ENCODE results near the gene RPH3AL. TPM values are rescaled to one million over a fixed set of nuclear protein-coding genes. Genes with fewer than 3 reads are reported as not detected.

RPH3AL gene
- polyA plus RNA-seq, 1 donor from 2014 or later: 0.87 TPM

- no peaks in the 10 kb centered on the region for H3K9me3 ChIP-seq (ENCODE audit: low read length)
- H3K4me2 ChIP-seq (ENCODE audit: low read length): no peak overlapping the region
- H3K9ac ChIP-seq (ENCODE audit: low read length): no peak overlapping the region
- no peak overlapping the region for H2AFZ ChIP-seq (ENCODE audit: low read depth, low read length)
- no peaks in the 10 kb centered on the region for H3K27me3 ChIP-seq (ENCODE audit: insufficient read depth, low read depth, low read length)
- no peaks in the 10 kb centered on the region for H4K20me1 ChIP-seq (ENCODE audit: insufficient read depth)
- H3F3A ChIP-seq (ENCODE audit: insufficient read depth, low read length, poor library complexity, severe bottlenecking): no peaks in the 10 kb centered on the region
- H3K36me3 ChIP-seq (ENCODE audit: insufficient read depth, low read length): no peaks in the 10 kb centered on the region
- TF ChIP-seq CTCF (IDR thresholded peaks at IDR 0.05; ENCODE audit: poor library complexity, severe bottlenecking): no peak
- no peak for TF ChIP-seq EP300 (conservative IDR thresholded peaks at IDR 0.05; ENCODE audit: poor library complexity, severe bottlenecking)
- no peak for TF ChIP-seq TAF1 (IDR thresholded peaks at IDR 0.05; ENCODE audit: low read depth)
- no peak for TF ChIP-seq EZH2 (IDR thresholded peaks at IDR 0.05; ENCODE audit: borderline replicate concordance, insufficient read depth, low read length, poor library complexity, severe bottlenecking)
- no peak for TF ChIP-seq RAD21 (conservative IDR thresholded peaks at IDR 0.05)
- TF ChIP-seq SMC3 (conservative IDR thresholded peaks at IDR 0.05; ENCODE audit: poor library complexity): no peak
- TF ChIP-seq MXI1 (conservative IDR thresholded peaks at IDR 0.05; ENCODE audit: poor library complexity, severe bottlenecking): no peak
- TF ChIP-seq REST (IDR thresholded peaks at IDR 0.05; ENCODE audit: borderline replicate concordance): no peak
- TF ChIP-seq POLR2AphosphoS5 (IDR thresholded peaks at IDR 0.05): no peak
- H3K9me2 ChIP-seq (ENCODE audit: insufficient read depth, low read length): no peaks in the 10 kb centered on the region
- no peak overlapping the region for H3K4me3 ChIP-seq (ENCODE audit: low read length)
- H3K27ac ChIP-seq (ENCODE audit: low read length): no peak overlapping the region
- H3K79me2 ChIP-seq (replicated peaks; ENCODE audit: insufficient read depth, low read length): no peaks in the 10 kb centered on the region
Observed at GRCh38 chr17:327971-328370, 24.6 kb downstream of the RPH3AL start.

- TF ChIP-seq CTCF (IDR thresholded peaks at IDR 0.05; ENCODE audit: poor library complexity, severe bottlenecking): no peak
- no peak for TF ChIP-seq MXI1 (conservative IDR thresholded peaks at IDR 0.05; ENCODE audit: poor library complexity, severe bottlenecking)
- TF ChIP-seq POLR2AphosphoS5 (IDR thresholded peaks at IDR 0.05): no peak
- no peak for TF ChIP-seq SMC3 (conservative IDR thresholded peaks at IDR 0.05; ENCODE audit: poor library complexity)
- no peak for TF ChIP-seq EP300 (conservative IDR thresholded peaks at IDR 0.05; ENCODE audit: poor library complexity, severe bottlenecking)
- TF ChIP-seq RAD21 (conservative IDR thresholded peaks at IDR 0.05): no peak
- TF ChIP-seq REST (IDR thresholded peaks at IDR 0.05; ENCODE audit: borderline replicate concordance): no peak
- TF ChIP-seq TAF1 (IDR thresholded peaks at IDR 0.05; ENCODE audit: low read depth): no peak
- no peak for TF ChIP-seq EZH2 (IDR thresholded peaks at IDR 0.05; ENCODE audit: borderline replicate concordance, insufficient read depth, low read length, poor library complexity, severe bottlenecking)
- Histone ChIP-seq H3F3A (ENCODE audit: insufficient read depth, low read length, poor library complexity, severe bottlenecking) (no peaks in the 10 kb centered on the region), H3K4me2 (ENCODE audit: low read length) (no peak overlapping the region), H2AFZ (ENCODE audit: low read depth, low read length) (no peak overlapping the region), H3K27ac (ENCODE audit: low read length) (no peak overlapping the region), H3K9ac (ENCODE audit: low read length) (no peak overlapping the region), H3K4me3 (ENCODE audit: low read length) (no peak overlapping the region), H3K79me2 (replicated peaks; ENCODE audit: insufficient read depth, low read length) (no peaks in the 10 kb centered on the region), H4K20me1 (ENCODE audit: insufficient read depth) (no peaks in the 10 kb centered on the region), H3K36me3 (ENCODE audit: insufficient read depth, low read length) (no peaks in the 10 kb centered on the region), H3K9me3 (ENCODE audit: low read length) (no peaks in the 10 kb centered on the region), H3K9me2 (ENCODE audit: insufficient read depth, low read length) (no peaks in the 10 kb centered on the region), H3K27me3 (ENCODE audit: insufficient read depth, low read depth, low read length) (no peaks in the 10 kb centered on the region)
Observed at GRCh38 chr17:327296-327695, 25.3 kb downstream of the RPH3AL start.

Measured in neural cell (in vitro differentiated cells).